Tibial nerve (tissue), 4 donors: ENCODE results near the gene ST8SIA5.

Experiments
- EP300 ChIP-seq, 2 donors: sonication (generic); formaldehyde crosslinking; IDR thresholded peaks; one replicate each; pipeline ENCODE4 v1.6.1; 2017; ENCODE audit warnings: antibody characterized with exemption in 2 of 2, mild to moderate bottlenecking in 1 of 2
- POLR2A ChIP-seq, 2 donors: fragments of 450-650 bp; IDR thresholded peaks; one replicate each; pipeline ENCODE4 v1.6.1; 2017; ENCODE audit warnings: antibody characterized with exemption in 2 of 2, mild to moderate bottlenecking in 2 of 2, moderate library complexity in 2 of 2
- TF ChIP-seq, protein P1 (sequence below), 5 experiments: fragments of 200-600 bp in 3 of 5; fragments of 450-650 bp in 2 of 5; sonication (generic) in 3 of 5; IDR thresholded peaks; one replicate each; pipeline ENCODE4 v1.5.1; 2016 to 2019; ENCODE audit warnings: antibody characterized with exemption in 5 of 5, mild to moderate bottlenecking in 3 of 5, moderate library complexity in 2 of 5

DNA sequence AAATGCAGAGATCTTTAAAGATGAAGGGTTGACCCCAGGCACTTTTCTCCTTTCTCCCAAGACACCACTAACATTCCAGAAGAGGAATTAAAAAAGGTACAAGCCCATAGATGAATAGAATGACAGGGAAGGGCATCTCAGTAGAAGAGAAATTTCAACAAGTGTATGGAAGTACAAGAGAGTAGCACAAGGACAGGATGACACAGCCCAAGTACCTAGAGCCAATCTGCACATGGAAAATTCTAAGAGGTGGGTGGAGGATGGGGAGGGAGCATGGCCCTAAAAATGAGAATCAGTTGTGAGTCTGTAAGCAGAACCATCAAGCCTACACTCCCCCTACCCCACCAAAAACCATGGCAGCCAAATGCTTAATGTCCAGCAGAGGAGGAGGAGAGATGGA is 60.2 kb downstream of the ST8SIA5 start:
- TF ChIP-seq, protein P1, sequence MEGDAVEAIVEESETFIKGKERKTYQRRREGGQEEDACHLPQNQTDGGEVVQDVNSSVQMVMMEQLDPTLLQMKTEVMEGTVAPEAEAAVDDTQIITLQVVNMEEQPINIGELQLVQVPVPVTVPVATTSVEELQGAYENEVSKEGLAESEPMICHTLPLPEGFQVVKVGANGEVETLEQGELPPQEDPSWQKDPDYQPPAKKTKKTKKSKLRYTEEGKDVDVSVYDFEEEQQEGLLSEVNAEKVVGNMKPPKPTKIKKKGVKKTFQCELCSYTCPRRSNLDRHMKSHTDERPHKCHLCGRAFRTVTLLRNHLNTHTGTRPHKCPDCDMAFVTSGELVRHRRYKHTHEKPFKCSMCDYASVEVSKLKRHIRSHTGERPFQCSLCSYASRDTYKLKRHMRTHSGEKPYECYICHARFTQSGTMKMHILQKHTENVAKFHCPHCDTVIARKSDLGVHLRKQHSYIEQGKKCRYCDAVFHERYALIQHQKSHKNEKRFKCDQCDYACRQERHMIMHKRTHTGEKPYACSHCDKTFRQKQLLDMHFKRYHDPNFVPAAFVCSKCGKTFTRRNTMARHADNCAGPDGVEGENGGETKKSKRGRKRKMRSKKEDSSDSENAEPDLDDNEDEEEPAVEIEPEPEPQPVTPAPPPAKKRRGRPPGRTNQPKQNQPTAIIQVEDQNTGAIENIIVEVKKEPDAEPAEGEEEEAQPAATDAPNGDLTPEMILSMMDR (IDR thresholded peaks at IDR 0.05) = no peak
- TF ChIP-seq POLR2A (IDR thresholded peaks at IDR 0.05) (no peak), EP300 (IDR thresholded peaks at IDR 0.05) (no peak)
